AG08395 (cell line): Measurements from ENCODE around the gene PCBP3.

Source experiments
- DNase-seq: peaks from one replicate; pipeline ENCODE4 v3.0.0; 2012; ENCODE audit warnings: mixed read lengths, low spot score

The PCBP3 gene

DNA sequence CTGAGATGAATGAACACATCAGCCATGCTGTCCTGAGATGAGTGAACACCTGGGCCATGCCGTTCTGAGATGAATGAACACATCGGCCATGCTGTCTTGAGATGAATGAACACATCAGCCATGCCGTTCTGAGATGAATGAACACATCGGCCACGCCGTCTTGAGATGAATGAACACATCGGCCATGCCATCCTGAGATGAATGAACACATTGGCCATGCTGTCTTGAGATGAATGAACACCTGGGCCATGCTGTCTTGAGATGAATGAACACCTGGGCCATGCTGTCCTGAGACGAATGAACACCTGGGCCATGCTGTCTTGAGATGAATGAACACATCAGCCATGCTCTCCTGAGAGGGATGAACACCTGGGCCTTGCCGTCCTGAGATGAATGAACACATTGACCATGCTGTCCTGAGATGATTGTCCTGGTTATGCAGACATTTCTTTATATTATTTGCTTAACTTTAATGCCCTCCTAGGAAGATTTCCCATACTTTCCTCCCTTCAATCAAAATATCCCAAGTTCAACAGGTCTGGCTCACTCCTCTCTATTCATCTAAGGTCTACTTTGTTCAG lies 289.5 kb downstream of the PCBP3 start:
- DNase-seq, result no peak

- DNase-seq, result no peak
Measured at GRCh38 chr21:45934085-45934484, 290.6 kb downstream of the PCBP3 start.

GRCh38 chr21:45934554-45934953 lies 291.0 kb downstream of the PCBP3 start:
- no peak for DNase-seq

DNA sequence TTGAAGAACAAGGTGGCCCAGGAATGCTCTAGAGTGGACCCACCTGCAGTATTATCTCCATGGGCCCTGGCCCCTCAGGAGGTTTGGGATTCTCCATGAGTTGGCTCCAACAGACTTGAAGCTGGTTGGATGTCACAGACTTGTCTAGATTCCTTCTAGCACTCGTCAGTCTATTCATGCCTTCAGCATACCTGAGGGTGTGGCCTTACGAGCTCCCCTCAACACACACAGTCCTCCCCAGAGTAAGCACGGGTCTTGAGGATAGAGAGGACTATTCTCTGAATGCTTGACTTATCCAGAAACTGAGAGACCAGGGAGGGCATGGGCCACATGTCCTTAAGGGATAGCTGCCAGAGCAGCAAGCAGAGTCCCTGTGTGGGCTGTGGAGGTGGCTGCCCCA lies 292.1 kb downstream of the PCBP3 start:
- DNase-seq, result no peak

DNA sequence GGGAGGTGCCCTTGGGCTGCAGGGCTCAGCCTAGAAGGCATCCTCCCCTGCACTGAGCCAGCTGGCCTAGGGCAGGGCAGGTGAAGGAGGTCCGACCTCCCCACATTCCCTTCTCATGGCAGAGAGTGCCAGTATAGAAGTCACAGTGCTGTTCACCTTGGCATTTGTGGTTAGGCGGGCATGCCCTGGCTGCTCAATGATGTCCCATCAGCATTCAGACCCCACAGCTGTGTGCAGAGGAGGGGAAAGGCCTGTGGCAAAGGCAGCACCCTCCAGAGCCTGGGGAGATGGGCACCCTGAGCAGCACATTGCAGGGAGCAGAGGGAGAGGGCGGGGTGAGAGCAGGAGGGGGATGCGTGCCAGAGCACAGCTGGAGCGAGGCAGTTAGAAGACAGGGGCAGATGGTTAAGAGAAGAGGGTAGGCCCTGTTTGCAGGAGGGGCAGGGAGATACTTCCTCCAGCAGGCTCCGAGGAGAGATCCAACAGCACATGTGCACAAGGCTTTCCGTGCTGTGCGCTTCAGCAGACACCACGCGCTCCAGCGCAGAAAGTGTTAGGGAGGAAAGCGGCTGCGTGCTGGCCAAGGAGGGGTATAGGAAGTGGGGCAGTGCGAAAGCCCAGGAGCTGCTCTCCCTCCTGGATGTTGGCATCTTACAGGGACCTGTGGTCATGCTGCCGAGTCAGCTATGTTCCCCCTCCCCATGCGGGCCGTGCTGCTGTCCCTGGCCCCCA lies 294.4 kb downstream of the PCBP3 start:
- no peak for DNase-seq

DNA sequence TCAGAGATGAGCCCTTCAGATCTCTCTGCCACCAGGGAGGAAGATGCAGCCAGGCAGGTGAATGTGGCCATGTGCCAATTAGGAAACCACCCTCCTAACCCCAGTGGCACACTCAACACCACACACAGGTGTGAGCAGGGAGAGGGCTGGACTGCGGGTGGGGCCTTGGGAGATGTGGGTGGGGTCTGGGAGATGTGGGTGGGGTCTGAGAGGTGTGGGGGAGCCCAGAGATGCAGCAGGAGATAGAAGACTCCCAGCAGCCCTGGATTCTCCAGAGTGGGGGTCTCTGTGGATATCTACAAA lies 294.9 kb downstream of the PCBP3 start:
- DNase-seq, result no peak

GRCh38 chr21:45938811-45939520 lies 295.4 kb downstream of the PCBP3 start:
- no peak for DNase-seq

DNA sequence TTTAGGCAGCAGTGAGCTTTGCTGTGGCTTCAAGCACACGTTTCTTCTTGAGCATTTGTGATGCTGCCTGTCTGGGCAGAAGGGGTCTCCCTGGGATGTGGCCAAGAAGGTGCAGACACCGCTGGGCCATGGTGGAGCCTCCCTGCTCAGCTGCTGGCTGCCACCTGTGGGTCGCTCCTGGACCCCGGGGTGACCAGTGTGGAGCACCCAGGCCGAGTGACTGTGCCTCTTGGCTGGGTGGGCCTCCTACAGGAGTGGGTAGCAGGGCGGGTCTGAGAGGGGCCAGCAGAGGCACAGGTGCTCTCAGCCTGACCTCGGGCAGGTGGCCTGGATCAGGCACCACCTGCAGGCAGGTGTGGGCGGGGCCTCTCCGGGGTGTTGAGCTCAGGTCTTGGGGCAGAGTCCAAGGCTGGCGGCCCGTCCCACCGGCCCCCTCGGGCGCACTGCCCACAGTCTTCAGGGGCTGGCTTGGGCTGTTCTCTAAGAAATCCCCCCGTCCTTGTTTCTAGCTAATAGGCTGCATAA lies 296.1 kb downstream of the PCBP3 start:
- no peak for DNase-seq

GRCh38 chr21:45940091-45940490 lies 296.6 kb downstream of the PCBP3 start:
- DNase-seq, result no peak

GRCh38 chr21:45940621-45941337 lies 297.3 kb downstream of the PCBP3 start:
- no peak for DNase-seq

DNA sequence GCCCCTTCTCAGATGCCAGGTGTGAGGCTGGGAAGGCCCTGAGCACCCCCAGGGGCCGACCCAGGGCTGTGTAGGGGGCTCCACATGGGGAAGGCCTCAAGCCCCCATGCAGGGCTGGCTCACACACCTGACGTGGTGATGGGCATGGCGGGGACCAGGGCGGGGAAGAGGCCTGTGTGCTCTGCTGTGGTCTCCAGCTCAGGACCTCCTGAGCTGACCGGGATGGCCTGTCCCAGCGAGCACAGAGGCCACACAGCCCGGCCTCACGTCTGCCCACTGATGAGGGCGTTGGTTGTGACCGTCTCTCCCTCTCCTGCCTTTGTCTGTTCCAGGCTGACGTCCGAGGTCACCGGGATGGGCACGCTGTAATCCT lies 297.8 kb downstream of the PCBP3 start:
- DNase-seq, result no peak

- no peak for DNase-seq
Measured at GRCh38 chr21:45941717-45942546, 298.4 kb downstream of the PCBP3 start.

DNA sequence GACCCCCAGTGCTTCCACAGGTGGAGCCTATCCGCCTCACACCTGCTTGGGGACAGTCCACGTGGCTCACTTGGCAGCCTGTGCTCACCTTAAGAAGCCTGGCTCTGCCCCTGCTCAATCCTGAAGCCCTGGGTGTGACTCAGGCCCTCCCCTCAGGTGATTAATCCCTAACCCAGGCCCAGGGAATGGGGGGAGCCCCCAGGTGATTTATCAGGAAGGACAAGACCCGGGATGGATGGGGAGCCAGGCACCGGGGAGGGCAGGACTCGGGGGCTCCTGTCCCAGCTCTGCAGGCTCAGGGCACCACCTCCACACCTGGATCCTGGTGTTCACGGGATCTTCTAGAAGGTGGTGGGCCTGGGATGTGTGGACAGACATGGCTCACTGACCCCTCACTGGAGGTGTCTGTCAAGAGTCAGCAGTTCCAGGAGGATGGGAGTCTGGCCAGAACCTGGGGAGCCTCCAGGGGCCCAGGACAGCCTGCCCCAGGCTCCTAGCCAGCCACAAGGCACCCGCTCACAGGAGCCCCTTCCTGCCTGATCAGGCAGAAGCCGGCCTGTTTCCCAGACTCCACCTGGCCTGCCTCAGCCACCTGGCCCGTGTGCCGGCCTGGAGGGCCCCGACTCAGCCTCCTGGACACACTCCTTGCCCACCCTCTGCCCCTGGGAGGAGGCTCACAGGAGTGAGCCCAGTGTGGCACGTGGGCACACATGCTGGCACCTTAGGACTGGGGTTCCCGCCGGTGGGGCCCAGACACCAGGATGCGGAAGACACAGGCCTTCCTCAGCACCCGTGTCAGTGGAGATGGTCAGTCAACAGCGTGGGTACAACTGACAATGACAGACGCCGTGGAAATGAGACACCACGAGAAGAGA lies 299.5 kb downstream of the PCBP3 start:
- no peak for DNase-seq

GRCh38 chr21:45943630-45944540 lies 300.4 kb downstream of the PCBP3 start:
- DNase-seq, result no peak

DNA sequence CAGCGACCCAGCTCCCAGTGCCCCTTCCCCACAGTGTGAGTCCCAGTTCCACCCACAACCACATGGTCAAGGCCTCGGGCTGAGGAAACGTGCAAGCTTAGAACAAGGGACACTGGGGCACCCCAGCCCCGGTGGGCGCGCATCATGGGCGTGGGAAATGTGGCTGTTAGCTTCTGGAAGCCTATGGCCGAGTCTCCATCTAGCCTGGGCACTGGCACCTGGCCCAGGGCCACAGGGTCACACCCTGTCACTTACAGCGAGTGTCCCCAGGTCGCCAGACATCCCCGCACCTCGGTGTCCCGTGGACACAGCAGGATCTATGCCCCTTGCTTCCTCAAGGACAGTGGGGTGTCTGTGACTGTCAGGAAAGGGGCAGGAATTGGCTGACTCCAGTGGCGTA lies 301.1 kb downstream of the PCBP3 start:
- DNase-seq, result no peak

- no peak for DNase-seq
Measured at GRCh38 chr21:45945066-45945867, 301.7 kb downstream of the PCBP3 start.

- no peak for DNase-seq
Measured at GRCh38 chr21:45945868-45946210, 302.3 kb downstream of the PCBP3 start.

GRCh38 chr21:45947296-45947695 lies 303.8 kb downstream of the PCBP3 start:
- no peak for DNase-seq

DNA sequence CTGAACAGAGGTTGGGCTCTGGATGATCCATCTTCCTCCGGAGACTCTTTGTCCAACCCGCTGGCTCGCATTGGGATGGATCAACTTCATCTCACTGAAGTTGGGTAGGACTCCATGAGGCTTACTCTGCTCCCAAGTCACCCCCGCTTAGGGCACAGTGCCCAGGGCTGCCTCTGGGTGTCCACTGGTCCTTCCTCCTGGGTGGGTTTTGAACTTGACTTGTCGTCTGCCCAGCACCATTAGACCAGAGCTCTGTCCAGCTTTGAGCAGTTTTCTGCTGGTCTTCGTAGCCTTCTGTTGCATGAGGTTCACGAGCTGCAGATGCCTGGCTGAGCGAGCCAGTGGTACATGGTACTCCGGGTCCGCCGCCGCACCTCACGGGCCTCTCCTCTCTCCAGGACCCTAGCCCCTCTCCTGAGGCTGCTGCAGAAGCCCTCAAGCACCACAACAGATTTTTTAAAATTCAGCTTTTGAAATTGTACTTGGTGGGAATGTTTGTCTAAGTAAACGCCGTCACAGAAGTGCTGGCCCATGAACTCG lies 304.3 kb downstream of the PCBP3 start:
- no peak for DNase-seq
